Ovary (tissue), 3 donors: ENCODE data around the gene MRTFA.

Experiments used
- EP300 ChIP-seq: sonication (generic); formaldehyde crosslinking; IDR thresholded peaks from one replicate; pipeline ENCODE4 v1.6.1; 2017; ENCODE audit warnings: antibody characterized with exemption
- TF ChIP-seq, protein P1 (sequence below), 3 donors: fragments of 450-650 bp in 2 of 3; fragments of 200-600 bp in 1 of 3; IDR thresholded peaks; one replicate each; pipeline versions ENCODE4 v1.5.1 to v1.8.0; 2016 to 2022; ENCODE audit warnings: antibody characterized with exemption in 3 of 3, mild to moderate bottlenecking in 1 of 3
- donor health status: DM: no; HTN: no; CAD: no.

DNA sequence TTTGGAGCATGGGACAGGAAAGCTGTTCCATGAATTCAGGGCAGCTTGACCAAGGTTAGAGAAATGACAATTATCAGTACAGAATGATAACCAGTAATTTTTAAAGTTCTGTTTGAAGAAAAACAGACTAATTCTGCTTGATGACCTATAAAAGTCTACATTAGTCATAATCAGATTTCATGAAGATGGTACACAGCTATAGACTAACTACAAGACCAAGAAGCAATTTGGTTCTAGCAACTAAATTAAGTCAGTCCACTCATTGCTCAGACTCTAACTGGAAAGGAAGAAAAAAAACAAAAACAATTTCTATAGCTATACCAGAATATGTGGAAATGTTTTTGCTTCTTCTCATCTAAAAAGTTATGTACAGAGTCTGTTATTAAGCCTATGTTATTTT, 24.9 kb downstream of the MRTFA start:
- TF ChIP-seq, protein P1, sequence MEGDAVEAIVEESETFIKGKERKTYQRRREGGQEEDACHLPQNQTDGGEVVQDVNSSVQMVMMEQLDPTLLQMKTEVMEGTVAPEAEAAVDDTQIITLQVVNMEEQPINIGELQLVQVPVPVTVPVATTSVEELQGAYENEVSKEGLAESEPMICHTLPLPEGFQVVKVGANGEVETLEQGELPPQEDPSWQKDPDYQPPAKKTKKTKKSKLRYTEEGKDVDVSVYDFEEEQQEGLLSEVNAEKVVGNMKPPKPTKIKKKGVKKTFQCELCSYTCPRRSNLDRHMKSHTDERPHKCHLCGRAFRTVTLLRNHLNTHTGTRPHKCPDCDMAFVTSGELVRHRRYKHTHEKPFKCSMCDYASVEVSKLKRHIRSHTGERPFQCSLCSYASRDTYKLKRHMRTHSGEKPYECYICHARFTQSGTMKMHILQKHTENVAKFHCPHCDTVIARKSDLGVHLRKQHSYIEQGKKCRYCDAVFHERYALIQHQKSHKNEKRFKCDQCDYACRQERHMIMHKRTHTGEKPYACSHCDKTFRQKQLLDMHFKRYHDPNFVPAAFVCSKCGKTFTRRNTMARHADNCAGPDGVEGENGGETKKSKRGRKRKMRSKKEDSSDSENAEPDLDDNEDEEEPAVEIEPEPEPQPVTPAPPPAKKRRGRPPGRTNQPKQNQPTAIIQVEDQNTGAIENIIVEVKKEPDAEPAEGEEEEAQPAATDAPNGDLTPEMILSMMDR (IDR thresholded peaks at IDR 0.05), result no peak
- no peak for TF ChIP-seq EP300
